ENCODE measurements around the gene SLC2A9.

GRCh38 chr4:10001757-10002156, 19.5 kb downstream of the SLC2A9 start:
- TF ChIP-seq MAX (IDR thresholded peaks at IDR 0.05; ENCODE audit: insufficient read depth, insufficient read length): no peak
- no peak for TF ChIP-seq EZH2 (IDR thresholded peaks at IDR 0.05; ENCODE audit: borderline replicate concordance, low read depth, low read length, severe bottlenecking)
- no peak for TF ChIP-seq CTCF (IDR thresholded peaks at IDR 0.05; ENCODE audit: extremely low read depth in 1 of 2, insufficient read depth in 1 of 2, low read depth in 1 of 2, low read length in 2 of 2)
- no peak for TF ChIP-seq POLR2A (IDR thresholded peaks at IDR 0.05; ENCODE audit: low read depth, low read length)
- no peak for TF ChIP-seq POLR2AphosphoS5 (IDR thresholded peaks at IDR 0.05; ENCODE audit: insufficient read depth, low read depth, low read length)
- TF ChIP-seq GATA2 (IDR thresholded peaks at IDR 0.05; ENCODE audit: insufficient read depth, insufficient read length, low read depth, low read length): no peak
- no peak for TF ChIP-seq FOS (IDR thresholded peaks at IDR 0.05; ENCODE audit: borderline replicate concordance, insufficient read depth, low read length)
- TF ChIP-seq JUN (IDR thresholded peaks at IDR 0.05; ENCODE audit: borderline replicate concordance, insufficient read depth, insufficient read length, low read depth): no peak
